ENCODE measurements around the gene DLG1.

DLG1 gene

GRCh38 chr3:197312431-197312830, 14.0 kb upstream of the DLG1 start:
- DNase-seq, result no peak

GRCh38 chr3:197311591-197311990, 13.2 kb upstream of the DLG1 start:
- DNase-seq, result no peak

GRCh38 chr3:197309528-197310361, 11.3 kb upstream of the DLG1 start:
- no peak for DNase-seq

GRCh38 chr3:197308591-197308990, 10.2 kb upstream of the DLG1 start:
- DNase-seq, result no peak

- no peak for DNase-seq
Measured at GRCh38 chr3:197306374-197307086, 8.1 kb upstream of the DLG1 start.

- DNase-seq, result no peak
Measured at GRCh38 chr3:197305854-197306253, 7.4 kb upstream of the DLG1 start.

- DNase-seq, result no peak
Measured at GRCh38 chr3:197303452-197303851, 5.0 kb upstream of the DLG1 start.

GRCh38 chr3:197302696-197303341, 4.4 kb upstream of the DLG1 start:
- DNase-seq, result no peak

GRCh38 chr3:197302033-197302432, 3.6 kb upstream of the DLG1 start:
- DNase-seq, result no peak

GRCh38 chr3:197300361-197300760, 1.9 kb upstream of the DLG1 start:
- no peak for DNase-seq

- no peak for DNase-seq
Measured at GRCh38 chr3:197298945-197299854, 788 bp upstream of the DLG1 start.

GRCh38 chr3:197297476-197298340, 704 bp downstream of the DLG1 start:
- peak; percentile 87 for DNase-seq

GRCh38 chr3:197297002-197297401, 1.4 kb downstream of the DLG1 start:
- DNase-seq, result no peak

- no peak for DNase-seq
Measured at GRCh38 chr3:197296545-197296944, 1.9 kb downstream of the DLG1 start.

- DNase-seq, result no peak
Measured at GRCh38 chr3:197295871-197296270, 2.5 kb downstream of the DLG1 start.

- no peak for DNase-seq
Measured at GRCh38 chr3:197293605-197294237, 4.7 kb downstream of the DLG1 start.

GRCh38 chr3:197292648-197293047, 5.8 kb downstream of the DLG1 start:
- DNase-seq, result no peak

- no peak for DNase-seq
Measured at GRCh38 chr3:197292083-197292646, 6.2 kb downstream of the DLG1 start.

- DNase-seq, result no peak
Measured at GRCh38 chr3:197289726-197290125, 8.7 kb downstream of the DLG1 start.

- DNase-seq, result no peak
Measured at GRCh38 chr3:197286678-197287077, 11.7 kb downstream of the DLG1 start.

GRCh38 chr3:197285557-197285956, 12.9 kb downstream of the DLG1 start:
- DNase-seq, result no peak
